SK-N-MC (cell line): ENCODE results near the gene SCFD2.

ENCODE experiments used
- EZH2 ChIP-seq: fragments of 200-600 bp; sonication (generic); IDR thresholded peaks from one replicate; pipeline ENCODE4 v1.6.1; 2017; ENCODE audit warnings: antibody characterized with exemption
- POLR2AphosphoS5 ChIP-seq: IDR thresholded peaks from 2 replicates; pipeline ENCODE4 v1.6.1; 2012; ENCODE audit warnings: mild to moderate bottlenecking, low read depth, low read length, borderline replicate concordance

- TF ChIP-seq EZH2 (no peak), POLR2AphosphoS5 (no peak)
These were observed 43.2 kb downstream of the SCFD2 start for GRCh38 chr4:53322696-53323095.
